CD4-positive, alpha-beta T cell treated with Interferon gamma for 1 hour (primary cell): Measurements from ENCODE around the gene GFY.
"Not testable (repeated sequence)": the region's sequence is repeated elsewhere in the genome, so short reads cannot be mapped to it uniquely, and the experiment has no call there.

Experiments
- DNase-seq: peaks from one replicate; pipeline ENCODE4 v3.0.0-alpha.2; 2020

Gene GFY

DNA sequence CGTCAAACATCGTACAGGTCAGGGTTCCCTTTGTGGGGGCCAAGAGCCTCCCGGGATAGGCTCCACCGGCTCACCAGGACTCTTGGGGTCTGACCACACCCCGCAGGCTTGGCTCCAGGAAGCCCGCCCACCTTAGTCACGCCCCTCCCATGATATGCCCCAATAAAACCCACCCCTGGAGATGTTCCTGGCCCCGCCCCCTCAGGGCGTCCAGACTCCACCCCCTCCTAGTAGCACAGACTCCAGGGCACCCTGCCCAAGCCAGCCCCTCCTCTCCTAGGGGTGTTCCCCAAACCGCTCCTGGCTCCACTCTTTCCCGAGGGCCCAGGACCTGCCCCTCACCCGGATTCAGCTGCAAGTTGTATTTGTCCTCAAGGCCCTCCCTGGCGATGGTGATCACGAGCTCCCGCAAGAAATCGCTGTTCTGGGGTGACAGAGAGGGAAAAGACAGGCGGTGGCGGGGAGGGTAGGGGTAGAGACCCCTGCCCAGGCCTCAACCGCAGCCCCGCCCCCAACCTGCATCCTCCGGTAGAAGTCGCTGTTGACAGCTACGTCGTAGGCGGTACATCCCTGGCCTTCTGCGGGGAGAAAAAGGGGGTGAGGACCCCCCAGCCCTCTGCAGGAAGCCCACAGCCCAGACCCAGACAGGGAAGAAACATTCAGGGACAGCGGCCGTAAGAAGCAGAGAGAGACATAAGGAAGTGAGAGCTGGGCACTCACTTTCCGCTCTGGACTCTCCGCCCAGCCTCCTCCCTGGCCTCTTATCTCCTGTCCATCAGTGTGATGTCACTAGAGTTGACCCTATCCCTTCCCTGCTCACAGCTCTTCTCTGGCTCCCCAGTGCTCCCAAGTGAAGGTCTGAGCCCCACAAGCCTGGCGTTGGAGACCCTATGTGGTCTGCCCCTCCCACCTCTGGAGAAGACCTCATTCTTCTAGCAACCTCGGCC lies 22.6 kb downstream of the GFY start:
- DNase-seq = no peak

DNA sequence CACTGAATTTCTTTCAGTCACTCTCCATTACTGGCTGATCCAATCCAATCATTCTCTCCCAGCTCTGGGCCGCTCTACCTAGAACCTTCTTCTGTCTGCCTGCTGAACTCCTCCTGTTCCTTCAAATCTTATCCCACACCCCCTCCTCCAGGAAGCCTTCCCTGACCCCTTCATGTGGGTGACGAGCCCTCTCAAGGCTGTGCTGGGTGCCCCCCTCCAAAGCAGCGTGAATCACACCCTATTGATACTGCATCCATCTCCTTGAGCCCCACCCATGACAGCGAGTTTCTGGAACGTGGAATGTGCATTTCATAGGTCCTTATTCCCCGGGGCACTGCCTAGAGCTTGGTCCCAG lies 23.2 kb downstream of the GFY start:
- no peak for DNase-seq

DNA sequence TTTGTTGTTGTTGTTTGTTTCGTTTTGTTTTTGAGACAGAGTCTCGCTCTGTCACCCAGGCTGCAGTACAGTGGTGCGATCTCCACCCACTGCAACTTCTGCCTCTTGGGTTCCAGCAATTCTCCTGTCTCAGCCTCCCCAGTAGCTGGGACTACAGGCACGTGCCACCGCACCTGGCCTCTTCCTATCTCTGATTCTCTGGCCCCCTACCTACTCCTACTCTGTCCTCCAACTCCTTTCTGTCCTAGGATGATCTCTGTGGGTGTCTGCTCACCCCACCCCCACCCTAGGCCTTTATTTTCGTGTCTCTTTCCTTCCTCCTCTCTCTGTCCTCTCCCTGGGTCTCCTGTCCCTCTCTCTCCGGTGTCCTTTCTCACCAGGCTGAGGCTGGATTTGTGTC lies 25.2 kb downstream of the GFY start:
- no peak for DNase-seq

DNA sequence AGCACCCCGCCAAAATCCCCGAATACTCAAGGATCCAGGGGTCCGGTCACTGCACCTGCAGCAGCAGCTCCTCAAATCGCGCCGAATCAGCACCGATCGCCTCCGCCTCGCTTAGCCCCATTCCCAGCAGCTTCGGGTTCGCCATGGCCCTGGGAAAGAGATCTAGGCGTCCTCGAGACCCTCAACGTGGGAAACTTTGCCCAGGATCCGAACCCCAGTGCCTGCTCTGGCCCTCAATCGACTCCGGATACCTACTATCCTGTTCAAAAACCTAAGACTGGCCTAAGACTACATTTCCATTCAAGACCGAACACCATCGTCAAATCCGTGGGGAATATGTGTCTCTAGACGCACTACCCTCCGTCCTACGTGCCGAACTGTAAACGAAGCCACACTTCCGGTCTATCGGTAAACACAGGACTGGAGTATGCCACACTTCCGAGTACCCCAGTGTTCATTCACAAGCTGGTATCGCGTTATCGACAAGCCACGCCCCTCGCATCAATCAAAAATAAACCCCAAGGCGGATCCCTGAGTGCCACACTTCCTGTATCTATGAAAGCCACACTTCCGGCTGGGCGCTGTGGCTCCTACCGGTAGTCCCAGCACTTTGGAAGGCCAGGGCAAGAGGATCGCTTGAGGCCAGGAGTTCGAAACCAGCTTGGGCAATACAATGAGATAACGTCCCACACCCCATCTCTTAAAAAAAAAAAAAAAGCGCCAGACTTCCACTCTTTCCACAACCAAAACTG lies 26.4 kb downstream of the GFY start, which contains the start of gene PIH1D1:
Gene PIH1D1 (minus strand): TSS at position 385 of the 752 bp plus-strand sequence. CDS start 240 bp downstream, at position 145.
- DNase-seq = peak; percentile 97

DNA sequence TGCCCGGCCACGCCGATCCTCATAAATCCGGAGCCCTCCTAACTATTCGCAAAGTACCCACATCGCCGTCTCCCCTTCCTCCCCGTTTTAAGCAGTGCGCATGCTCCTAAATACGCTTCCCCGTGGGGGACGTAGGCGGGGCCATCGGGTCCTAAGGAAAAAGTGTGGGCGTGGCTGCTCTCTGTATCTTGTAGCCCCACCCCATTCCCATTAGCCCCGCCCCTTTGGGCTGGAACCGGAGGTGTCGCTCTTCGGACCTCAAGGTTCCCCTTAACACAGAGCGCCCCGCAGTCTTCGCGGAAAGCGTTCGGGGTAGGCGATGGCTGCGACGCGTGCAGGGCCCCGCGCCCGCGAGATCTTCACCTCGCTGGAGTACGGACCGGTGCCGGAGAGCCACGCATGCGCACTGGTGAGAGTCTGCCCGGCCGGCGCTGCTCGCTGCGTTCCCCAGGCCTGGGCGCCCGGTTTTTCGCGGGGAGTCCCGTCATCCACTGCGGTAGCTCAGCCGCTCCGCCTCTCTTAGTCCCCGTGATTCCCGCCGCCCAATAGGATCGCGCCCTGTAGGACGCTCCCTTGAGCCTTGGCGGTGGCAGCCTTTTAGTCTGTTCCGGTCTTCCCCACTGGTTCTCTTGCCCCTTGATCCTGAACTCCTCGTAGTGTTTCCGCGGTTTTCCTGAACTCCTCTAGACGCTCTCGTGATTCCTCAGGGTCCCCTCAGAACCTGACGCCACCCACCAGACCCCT lies 28.0 kb downstream of the GFY start, which contains the start of gene ALDH16A1:
Gene ALDH16A1 (plus strand): TSS at position 213 of the 744 bp plus-strand sequence. CDS start 107 bp downstream, at position 320.
- DNase-seq = peak; percentile 98

DNA sequence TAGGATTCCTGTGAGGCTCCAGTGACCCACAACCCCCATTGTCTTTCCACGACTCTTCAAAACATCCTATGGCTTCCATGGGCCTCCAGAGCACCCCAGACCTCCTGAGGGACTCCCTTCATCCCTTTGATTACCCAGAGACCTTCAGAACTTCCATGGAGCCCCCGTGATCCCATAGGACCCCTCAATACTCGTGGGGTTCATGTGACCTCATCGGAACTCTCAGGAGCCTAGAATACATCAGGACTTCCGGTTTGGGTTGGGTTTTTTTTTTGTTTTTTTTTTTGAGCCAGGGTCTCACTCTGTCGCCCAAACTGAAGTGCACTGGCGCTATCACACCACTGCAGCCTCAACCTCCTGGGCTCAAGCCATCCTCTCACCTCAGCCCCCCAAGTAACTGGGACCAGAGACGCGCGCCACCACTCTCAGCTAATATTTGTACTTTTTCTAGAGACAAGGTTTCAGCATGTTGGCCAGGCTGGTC lies 28.6 kb downstream of the GFY start:
- peak; percentile 43 for DNase-seq

DNA sequence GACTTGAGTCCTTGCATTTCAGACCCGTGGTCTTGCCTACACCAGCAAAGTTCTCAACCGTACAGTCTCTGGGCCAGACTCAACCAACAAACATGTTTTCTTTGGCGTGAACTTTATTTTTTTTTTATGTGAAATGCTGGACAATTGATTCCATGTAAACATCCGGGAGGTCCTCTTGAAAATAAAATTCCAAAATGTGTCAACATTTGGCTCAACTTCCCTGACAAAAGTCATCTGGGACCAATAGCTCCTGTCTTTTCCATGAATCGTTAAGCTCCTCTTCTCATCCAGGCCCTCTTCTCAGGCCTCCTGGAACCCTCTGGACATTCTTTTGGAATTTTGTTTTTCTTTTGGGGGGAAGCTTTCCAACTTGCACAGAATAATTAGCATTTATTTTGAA lies 30.6 kb downstream of the GFY start:
- DNase-seq = no peak

DNA sequence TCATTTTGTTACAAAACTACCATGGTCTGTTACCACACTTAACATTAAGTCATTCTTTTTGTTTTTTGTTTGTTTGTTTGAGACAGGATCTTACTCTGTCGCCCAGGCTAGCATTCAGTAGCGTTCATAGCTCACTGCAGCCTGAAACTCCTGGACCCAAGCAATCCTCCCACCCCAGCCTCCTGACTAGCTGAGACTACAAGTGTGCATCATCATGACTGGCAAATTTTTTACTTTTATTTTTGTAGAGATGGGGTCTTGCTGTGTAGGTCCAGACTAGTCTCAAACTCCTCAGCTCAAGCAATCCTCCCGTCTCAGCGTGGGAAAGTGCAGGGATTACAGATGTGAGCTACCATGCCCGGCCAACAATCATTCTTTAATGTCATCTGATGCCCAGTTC lies 31.1 kb downstream of the GFY start:
- DNase-seq = no peak

DNA sequence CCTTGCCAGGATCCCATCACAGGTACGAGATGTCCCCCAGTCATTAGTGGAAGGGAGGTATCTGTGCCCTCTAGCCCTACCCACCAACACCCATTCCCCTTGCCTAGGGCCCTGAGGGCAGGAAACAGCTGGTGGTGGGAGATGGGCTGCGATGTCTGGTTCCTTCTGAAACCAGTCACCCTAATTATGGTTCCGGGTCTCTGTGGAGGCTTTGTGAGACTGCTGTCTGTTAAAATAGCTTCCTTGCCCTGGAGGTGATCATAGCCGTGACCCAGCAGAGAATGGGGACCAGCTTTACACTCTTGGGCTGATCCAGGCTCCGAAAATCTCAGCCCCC lies 33.3 kb downstream of the GFY start:
- DNase-seq = no peak

DNA sequence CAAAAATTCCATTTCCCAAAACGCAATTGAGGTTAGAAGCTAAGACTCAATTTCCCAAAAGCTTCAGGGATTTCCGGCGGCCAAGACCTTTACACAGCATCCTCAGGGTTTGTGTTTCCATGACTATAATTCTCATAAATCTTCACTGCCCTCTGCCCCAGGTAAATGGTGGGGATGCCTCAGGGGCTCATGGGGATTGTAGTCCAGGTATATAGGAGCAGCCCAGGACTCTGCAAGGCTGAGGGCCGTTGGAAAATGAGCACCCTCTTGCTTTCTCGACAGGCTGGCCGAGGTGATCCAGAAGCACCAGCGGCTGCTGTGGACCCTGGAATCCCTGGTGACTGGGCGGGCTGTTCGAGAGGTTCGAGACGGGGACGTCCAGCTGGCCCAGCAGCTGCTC lies 34.2 kb downstream of the GFY start:
- no peak for DNase-seq

DNA sequence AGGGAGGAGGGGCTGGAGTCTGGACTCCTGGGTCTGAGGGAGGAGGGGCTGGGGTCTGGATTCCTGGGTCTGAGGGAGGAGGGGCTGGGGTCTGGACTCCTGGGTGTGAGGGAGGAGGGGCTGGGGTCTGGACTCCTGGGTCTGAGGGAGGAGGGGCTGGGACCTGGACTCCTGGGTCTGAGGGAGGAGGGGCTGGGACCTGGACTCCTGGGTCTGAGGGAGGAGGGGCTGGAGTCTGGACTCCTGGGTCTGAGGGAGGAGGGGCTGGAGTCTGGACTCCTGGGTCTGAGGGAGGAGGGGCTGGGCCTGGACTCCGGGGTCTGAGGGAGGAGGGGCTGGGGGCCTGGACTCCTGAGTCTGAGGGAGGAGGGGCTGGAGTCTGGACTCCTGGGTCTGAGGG lies 35.9 kb downstream of the GFY start:
- DNase-seq = not testable (repeated sequence)

DNA sequence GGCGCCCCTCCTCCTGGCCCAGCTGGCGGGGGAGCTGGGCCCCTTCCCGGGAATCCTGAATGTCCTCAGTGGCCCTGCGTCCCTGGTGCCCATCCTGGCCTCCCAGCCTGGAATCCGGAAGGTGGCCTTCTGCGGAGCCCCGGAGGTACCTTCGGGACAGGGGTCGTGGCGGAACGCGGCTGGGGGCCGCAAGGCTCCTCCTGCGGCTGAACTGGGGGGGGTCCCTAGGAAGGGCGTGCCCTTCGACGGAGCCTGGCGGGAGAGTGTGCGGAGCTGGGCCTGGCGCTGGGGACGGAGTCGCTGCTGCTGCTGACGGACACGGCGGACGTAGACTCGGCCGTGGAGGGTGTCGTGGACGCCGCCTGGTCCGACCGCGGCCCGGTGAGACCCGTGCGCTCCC lies 36.5 kb downstream of the GFY start:
- DNase-seq = no peak

DNA sequence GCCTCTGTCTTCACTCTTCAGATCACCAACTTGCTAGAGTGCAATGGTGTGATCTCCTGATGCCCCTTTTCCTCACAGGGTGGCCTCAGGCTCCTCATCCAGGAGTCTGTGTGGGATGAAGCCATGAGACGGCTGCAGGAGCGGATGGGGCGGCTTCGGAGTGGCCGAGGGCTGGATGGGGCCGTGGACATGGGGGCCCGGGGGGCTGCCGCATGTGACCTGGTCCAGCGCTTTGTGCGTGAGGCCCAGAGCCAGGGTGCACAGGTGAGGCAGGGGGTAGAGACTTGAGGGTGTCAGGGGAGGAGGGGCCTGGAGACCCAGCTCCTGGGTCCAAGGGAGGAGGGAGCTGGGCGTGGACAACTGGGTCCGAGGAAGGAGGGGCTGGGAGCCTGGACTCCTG lies 37.3 kb downstream of the GFY start:
- DNase-seq = no peak

DNA sequence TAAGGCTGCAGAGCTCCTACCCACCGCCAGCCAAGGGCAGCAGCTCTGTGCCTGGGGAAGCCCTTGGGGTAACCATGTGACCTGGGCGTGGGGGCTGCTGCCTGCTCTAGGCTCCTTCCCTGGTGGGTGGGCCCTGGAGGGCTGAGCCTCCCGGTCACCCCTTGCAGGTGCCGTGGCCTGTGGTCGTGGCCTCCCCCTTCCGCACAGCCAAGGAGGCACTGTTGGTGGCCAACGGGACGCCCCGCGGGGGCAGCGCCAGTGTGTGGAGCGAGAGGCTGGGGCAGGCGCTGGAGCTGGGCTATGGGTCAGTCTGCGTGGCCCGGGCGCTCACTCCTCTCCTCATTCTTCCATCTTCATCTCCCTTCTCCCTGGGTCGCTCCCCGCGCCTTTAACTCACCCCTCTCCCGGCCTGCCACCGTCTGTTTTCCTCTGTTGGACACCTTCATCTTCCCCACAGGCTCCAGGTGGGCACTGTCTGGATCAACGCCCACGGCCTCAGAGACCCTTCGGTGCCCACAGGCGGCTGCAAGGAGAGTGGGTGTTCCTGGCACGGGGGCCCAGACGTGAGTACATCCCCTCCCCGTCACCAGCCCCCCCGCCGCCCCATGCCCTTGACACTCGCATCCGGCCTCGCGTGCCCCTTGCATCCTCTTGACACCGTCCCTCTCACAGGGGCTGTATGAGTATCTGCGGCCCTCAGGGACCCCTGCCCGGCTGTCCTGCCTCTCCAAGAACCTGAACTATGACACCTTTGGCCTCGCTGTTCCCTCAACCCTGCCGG lies 39.0 kb downstream of the GFY start:
- no peak for DNase-seq

DNA sequence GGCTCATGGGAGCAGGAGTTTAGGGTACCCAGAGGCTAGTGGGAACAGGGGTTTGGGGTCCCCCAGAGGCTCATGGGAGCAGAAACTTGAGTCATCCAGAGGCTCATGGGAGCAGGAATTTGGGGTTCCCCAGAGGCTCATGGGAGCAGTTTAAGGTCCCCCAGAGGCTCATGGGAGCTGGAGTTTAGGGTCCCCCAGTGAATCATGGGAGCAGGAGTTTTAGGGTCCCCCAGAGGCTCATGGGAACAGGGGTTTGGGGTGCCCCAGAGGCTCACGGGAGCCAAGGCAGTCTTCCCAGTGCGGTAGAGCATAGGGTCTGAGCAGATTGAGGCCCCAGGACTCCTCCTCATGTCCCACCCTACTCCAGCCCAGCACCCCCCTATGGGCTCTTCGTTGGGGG lies 40.2 kb downstream of the GFY start:
- DNase-seq = no peak

DNA sequence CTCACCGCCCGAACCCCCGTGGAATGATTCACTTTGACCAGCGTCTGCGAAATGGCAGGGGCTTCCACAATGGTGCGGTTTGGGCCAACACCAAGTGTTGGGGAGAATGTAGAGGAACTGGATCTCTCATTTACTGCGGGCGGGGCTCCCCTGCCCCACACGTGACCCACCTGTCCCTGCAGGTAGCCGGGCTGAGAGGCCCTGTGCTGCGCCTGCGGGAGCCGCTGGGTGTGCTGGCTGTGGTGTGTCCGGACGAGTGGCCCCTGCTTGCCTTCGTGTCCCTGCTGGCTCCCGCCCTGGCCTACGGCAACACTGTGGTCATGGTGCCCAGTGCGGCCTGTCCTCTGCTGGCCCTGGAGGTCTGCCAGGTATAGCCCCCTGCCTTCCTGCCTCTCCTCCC lies 43.0 kb downstream of the GFY start:
- DNase-seq = no peak

DNA sequence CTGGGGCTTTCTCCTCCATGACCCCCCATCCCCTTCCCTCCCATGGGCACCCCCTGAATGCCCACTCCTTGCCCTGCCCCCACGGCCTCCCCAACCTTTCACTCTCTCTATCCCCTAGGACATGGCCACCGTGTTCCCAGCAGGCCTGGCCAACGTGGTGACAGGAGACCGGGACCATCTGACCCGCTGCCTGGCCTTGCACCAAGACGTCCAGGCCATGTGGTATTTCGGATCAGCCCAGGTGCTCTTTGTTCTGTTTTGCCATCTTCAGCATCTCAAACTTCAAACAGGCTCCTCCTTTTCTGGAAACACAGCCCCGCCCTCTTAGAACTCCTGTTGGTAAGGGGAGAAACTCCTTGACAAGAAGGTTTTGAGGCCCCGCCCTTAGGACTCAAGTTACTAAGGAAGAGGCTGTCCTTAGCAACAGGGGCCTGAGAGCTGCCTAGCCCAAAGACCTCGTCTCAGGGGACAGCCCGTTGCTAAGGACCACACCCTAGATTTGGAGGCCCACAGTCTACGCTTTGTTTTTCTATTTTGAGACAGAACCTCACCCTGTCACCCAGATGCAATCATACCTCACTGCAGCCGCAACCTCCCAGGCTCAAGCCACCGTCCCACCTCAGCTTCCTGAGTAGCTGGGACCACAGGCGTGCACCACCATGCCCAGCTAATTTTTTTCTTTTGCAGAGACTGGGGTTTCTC lies 43.7 kb downstream of the GFY start:
- peak; percentile 98 for DNase-seq

DNA sequence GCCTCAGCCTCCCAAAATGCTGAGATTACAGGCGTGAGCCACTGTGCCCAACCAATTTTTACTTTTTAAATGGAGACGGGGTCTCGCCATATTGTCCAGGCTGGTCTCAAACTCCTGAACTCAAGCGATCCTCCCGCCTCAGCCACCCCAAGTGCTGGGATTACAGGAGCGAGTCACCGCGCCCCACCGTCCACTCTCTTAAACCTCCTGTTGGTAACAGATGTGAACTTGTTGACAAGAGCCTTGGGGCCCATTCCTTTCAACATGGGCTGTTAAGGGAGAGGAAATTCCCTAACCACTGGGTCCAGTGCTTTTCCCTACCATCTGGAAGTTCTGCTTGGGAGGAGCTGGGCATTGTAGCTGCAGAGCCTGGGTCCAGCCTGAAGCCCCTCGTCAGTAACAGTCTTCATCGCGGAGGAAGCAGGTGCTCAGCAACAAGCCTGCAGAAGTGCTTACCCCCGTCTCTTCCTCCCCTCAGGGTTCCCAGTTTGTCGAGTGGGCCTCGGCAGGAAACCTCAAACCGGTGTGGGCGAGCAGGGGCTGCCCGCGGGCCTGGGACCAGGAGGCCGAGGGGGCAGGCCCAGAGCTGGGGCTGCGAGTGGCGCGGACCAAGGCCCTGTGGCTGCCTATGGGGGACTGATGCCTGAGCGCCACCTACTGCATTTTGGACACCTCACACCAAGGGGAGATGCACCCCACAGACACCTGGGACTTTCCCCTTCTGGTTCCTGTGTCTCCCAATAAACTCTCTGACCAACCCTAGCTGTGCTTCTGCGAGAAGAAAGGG lies 44.8 kb downstream of the GFY start:
- peak; percentile 91 for DNase-seq

DNA sequence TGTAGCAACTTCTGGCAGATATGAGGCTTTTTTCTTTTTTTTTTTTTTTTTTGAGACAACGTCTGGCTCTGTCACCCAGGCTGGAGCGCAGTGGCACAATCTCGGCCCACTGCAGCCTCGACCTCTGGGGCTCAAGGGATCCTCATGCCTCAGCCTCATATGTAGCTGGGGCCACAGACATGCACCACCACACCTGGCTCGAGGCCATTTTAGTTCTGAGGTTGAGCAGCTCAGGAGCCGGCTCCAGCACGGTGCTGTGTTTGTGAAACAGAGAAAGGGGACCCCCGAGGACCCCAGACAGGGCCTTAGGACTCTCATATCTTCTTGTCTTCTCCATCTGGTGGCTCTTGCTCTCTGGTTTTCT lies 45.4 kb downstream of the GFY start:
- DNase-seq = no peak

DNA sequence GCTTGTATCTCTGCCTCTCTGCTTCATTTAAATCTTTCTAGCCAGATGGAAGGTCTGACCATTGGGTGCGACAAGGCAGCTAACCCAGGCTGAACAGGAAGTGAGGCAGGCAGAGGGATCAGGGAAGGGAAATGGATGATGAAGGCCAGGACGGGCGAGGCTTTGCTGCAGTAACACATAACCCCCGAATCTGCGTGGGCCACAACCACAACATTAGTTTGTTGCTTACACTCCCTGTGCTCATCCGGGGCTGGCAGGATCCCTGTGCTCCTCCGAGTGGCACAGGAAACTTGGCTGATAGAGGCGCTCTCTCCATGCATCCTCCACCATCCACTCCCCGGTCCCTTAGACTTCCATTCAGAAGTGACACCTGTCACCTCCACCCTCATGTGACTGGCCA lies 47.7 kb downstream of the GFY start:
- no peak for DNase-seq

DNA sequence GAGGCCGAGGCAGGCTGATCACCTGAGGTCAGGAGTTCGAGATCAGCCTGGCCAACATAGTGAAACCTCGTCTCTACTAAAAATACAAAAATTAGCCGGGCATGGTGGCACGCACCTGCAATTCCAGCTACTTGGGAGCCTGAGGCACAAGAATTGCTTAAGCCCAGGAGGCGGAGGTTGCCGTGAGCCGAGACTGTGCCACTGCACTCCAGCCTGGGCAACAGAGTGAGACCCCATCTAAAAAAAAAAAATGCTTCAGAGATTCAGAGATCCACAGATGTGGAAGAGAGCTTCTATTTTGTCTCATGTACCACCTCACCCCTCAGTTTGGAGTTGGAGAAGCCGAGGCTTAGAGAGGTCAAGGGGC lies 48.3 kb downstream of the GFY start:
- DNase-seq = not testable (repeated sequence)
